GM23338 (cell line): ENCODE measurements around the gene BHLHA15. TPM values are rescaled to one million over a fixed set of nuclear protein-coding genes. Genes with fewer than 3 reads are reported as not detected.
A peak's percentile ranks its signal among the peaks of the same experiment; 100 is the strongest.

Experiments used
- ATAC-seq: fragments of 200-7000 bp; cut with Tn5 transposase; 3 replicates; pipeline ENCODE4 v1.9.1; 2020
- DNase-seq: peaks from one replicate; pipeline ENCODE4 v3.0.0-alpha.2; 2015; ENCODE audit warnings: low spot score
- H2AFZ ChIP-seq: fragments of 200-600 bp; sonication (generic); 2 replicates; pipeline ENCODE4 v1.8.0; 2016; ENCODE audit warnings: antibody characterized with exemption, mild to moderate bottlenecking, moderate library complexity
- H3F3A ChIP-seq: fragments of 200-600 bp; sonication (generic); replicated peaks from 2 replicates; pipeline ENCODE4 v1.8.0; 2017; ENCODE audit warnings: antibody characterized with exemption, mixed run types, low read depth
- H3K27ac ChIP-seq: fragments of 200-600 bp; sonication (generic); 2 replicates; pipeline ENCODE4 v1.6.1; 2016; ENCODE audit warnings: low read depth
- H3K27me3 ChIP-seq: fragments of 200-600 bp; sonication (generic); 2 replicates; pipeline ENCODE4 v1.8.0; 2016; ENCODE audit warnings: mild to moderate bottlenecking, mixed run types, moderate library complexity; ENCODE audit not compliant: insufficient read depth
- H3K36me3 ChIP-seq: fragments of 200-600 bp; sonication (generic); 2 replicates; pipeline ENCODE4 v1.8.0; 2016; ENCODE audit warnings: mild to moderate bottlenecking; ENCODE audit not compliant: insufficient read depth
- H3K4me1 ChIP-seq: fragments of 200-600 bp; sonication (generic); 2 replicates; pipeline ENCODE4 v1.8.0; 2016; ENCODE audit warnings: mild to moderate bottlenecking, moderate library complexity; ENCODE audit not compliant: insufficient read depth
- H3K4me2 ChIP-seq: fragments of 200-600 bp; sonication (generic); 2 replicates; pipeline ENCODE4 v1.7.1; 2017; ENCODE audit warnings: mixed run types
- H3K4me3 ChIP-seq: fragments of 200-600 bp; sonication (generic); 2 replicates; pipeline ENCODE4 v1.6.1; 2016; ENCODE audit warnings: mixed run types
- H3K79me2 ChIP-seq: fragments of 200-600 bp; sonication (generic); replicated peaks from 2 replicates; pipeline ENCODE4 v1.8.0; 2017; ENCODE audit warnings: mild to moderate bottlenecking; ENCODE audit not compliant: insufficient read depth
- H3K9me2 ChIP-seq: fragments of 200-600 bp; sonication (generic); 2 replicates; pipeline ENCODE4 v1.8.0; 2017; ENCODE audit not compliant: insufficient read depth
- H4K20me1 ChIP-seq: fragments of 200-600 bp; sonication (generic); replicated peaks from 2 replicates; pipeline ENCODE4 v1.8.0; 2017; ENCODE audit warnings: mild to moderate bottlenecking; ENCODE audit not compliant: insufficient read depth
- H3K27ac Mint-ChIP-seq: 2 replicates; pipeline ENCODE4 v1.8.0; 2020; ENCODE audit warnings: inconsistent platforms, mild to moderate bottlenecking, moderate library complexity, mixed read lengths
- H3K27me3 Mint-ChIP-seq: 3 replicates; pipeline ENCODE4 v1.8.0; 2022; ENCODE audit warnings: low read depth, mild to moderate bottlenecking, moderate library complexity, mixed read lengths, inconsistent platforms; ENCODE audit not compliant: insufficient read depth, poor library complexity
- H3K36me3 Mint-ChIP-seq: 3 replicates; pipeline ENCODE4 v1.8.0; 2021; ENCODE audit warnings: low read depth, mild to moderate bottlenecking, inconsistent platforms, moderate library complexity, mixed read lengths
- H3K4me1 Mint-ChIP-seq: 3 replicates; pipeline ENCODE4 v1.8.0; 2020; ENCODE audit warnings: mild to moderate bottlenecking, inconsistent platforms, mixed read lengths
- H3K4me3 Mint-ChIP-seq: 3 replicates; pipeline ENCODE4 v1.8.0; 2021; ENCODE audit warnings: moderate library complexity, mild to moderate bottlenecking, inconsistent platforms, mixed read lengths
- H3K9me3 Mint-ChIP-seq: 3 replicates; pipeline ENCODE4 v1.8.0; 2020; ENCODE audit warnings: moderate library complexity, mild to moderate bottlenecking, inconsistent platforms, mixed read lengths
- CREB1 ChIP-seq: fragments of 250-450 bp; sonication (Bioruptor Pico); IDR thresholded peaks from 2 replicates; pipeline ENCODE4 v1.5.0; 2020; ENCODE audit warnings: low read depth, mild to moderate bottlenecking, moderate library complexity
- EZH2 ChIP-seq: fragments of 200-600 bp; sonication (generic); IDR thresholded peaks from one replicate; pipeline ENCODE4 v1.8.0; 2017; ENCODE audit warnings: antibody characterized with exemption, mild to moderate bottlenecking, low read depth; ENCODE audit not compliant: unreplicated experiment
- EZH2phosphoT487 ChIP-seq: fragments of 200-600 bp; sonication (generic); IDR thresholded peaks from one replicate; pipeline ENCODE4 v1.8.1; 2018; ENCODE audit warnings: antibody characterized with exemption; ENCODE audit not compliant: unreplicated experiment
- JUNB ChIP-seq: IDR thresholded peaks from one replicate; pipeline ENCODE4 v1.6.1; 2016; ENCODE audit warnings: antibody characterized with exemption; ENCODE audit not compliant: unreplicated experiment
- NANOG ChIP-seq: IDR thresholded peaks from 2 replicates; pipeline ENCODE4 v1.6.1; 2016; ENCODE audit warnings: antibody characterized with exemption, borderline replicate concordance
- POLR2AphosphoS5 ChIP-seq: IDR thresholded peaks from 2 replicates; pipeline ENCODE4 v1.6.1; 2016; ENCODE audit warnings: antibody characterized with exemption, low read depth
- REST ChIP-seq: IDR thresholded peaks from one replicate; pipeline ENCODE4 v1.6.1; 2018; ENCODE audit warnings: antibody characterized with exemption; ENCODE audit not compliant: unreplicated experiment
- STAT1 ChIP-seq: IDR thresholded peaks from one replicate; pipeline ENCODE4 v1.6.1; 2016; ENCODE audit warnings: antibody characterized with exemption; ENCODE audit not compliant: unreplicated experiment
- ZNF114 ChIP-seq: fragments of 250-450 bp; sonication (Bioruptor Pico); IDR thresholded peaks from 2 replicates; pipeline ENCODE4 v1.5.0; 2020; ENCODE audit warnings: mild to moderate bottlenecking, moderate library complexity
- ZNF331 ChIP-seq: fragments of 250-450 bp; sonication (Bioruptor Pico); IDR thresholded peaks from 2 replicates; pipeline ENCODE4 v1.5.0; 2020; ENCODE audit warnings: low read depth, mild to moderate bottlenecking, moderate library complexity
- polyA plus RNA-seq: library from polyadenylated mRNA; unstranded; fragments of >200 nt; fragmentation: Nextera tagmentation; extraction: Ambion mirVana; gene quantifications from 2 replicates; pipeline ENCODE4 v1.2.1, GENCODE V29; 2016
- total RNA-seq: library from RNA; depleted of rRNA; stranded (reverse); fragments of >200 nt; shearing (Covaris generic); gene quantifications from 2 replicates; pipeline ENCODE4 v1.2.3, GENCODE V29; 2014
- TF ChIP-seq, protein P1 (sequence below), 2 experiments: fragments of 200-600 bp in 1 of 2; sonication (generic) in 1 of 2; conservative IDR thresholded peaks; 2 replicates each; pipeline versions ENCODE4 v1.5.1 to v1.6.1; 2016 to 2017; ENCODE audit warnings: antibody characterized with exemption in 2 of 2, low read depth in 2 of 2, mild to moderate bottlenecking in 2 of 2, moderate library complexity in 1 of 2
- TF ChIP-seq, protein P2 (sequence below): IDR thresholded peaks from 2 replicates; pipeline ENCODE4 v1.6.1; 2016; ENCODE audit warnings: antibody characterized with exemption

BHLHA15 gene
- total and polyA plus RNA-seq, 2 experiments from 2014 or later: 1.4 to 8.3 TPM

GRCh38 chr7:98167653-98168052 lies 43.6 kb upstream of the BHLHA15 start:
- Mint-ChIP-seq H3K4me1 (peaks cover 22% of the 10 kb centered on the region; the same call in 2 of the 3 replicates), H3K27ac (0 out of 2 replicates have a peak overlapping the region, but pooled peaks have one; percentile 38), H3K27me3 (peaks cover 3% of the 10 kb centered on the region), H3K4me3 (no peak overlapping the region), H3K9me3 (no peaks in the 10 kb centered on the region), H3K36me3 (peaks cover 8% of the 10 kb centered on the region; the same call in 2 of the 3 replicates)
- Histone ChIP-seq H4K20me1 (peaks cover 13% of the 10 kb centered on the region; the same call in 1 of the 2 replicates), H3K4me2 (no peak overlapping the region), H2AFZ (no peak overlapping the region), H3K79me2 (peaks cover 12% of the 10 kb centered on the region; the same call in 1 of the 2 replicates), H3K4me1 (peaks cover 5% of the 10 kb centered on the region), H3K36me3 (no peaks in the 10 kb centered on the region), H3K27ac (no peak overlapping the region), H3K9me2 (no peaks in the 10 kb centered on the region), H3K27me3 (no peaks in the 10 kb centered on the region), H3K4me3 (no peak overlapping the region), H3F3A (0 out of 2 replicates have a peak, but pooled peaks cover 2% of the 10 kb centered on the region)
- TF ChIP-seq ZNF331 (no peak), EZH2phosphoT487 (no peak), EZH2 (no peak), ZNF114 (CRISPR knock-in tag) (no peak), REST (no peak), NANOG (no peak), STAT1 (no peak), CREB1 (no peak), JUNB (no peak), POLR2AphosphoS5 (no peak)
- TF ChIP-seq, protein P1, sequence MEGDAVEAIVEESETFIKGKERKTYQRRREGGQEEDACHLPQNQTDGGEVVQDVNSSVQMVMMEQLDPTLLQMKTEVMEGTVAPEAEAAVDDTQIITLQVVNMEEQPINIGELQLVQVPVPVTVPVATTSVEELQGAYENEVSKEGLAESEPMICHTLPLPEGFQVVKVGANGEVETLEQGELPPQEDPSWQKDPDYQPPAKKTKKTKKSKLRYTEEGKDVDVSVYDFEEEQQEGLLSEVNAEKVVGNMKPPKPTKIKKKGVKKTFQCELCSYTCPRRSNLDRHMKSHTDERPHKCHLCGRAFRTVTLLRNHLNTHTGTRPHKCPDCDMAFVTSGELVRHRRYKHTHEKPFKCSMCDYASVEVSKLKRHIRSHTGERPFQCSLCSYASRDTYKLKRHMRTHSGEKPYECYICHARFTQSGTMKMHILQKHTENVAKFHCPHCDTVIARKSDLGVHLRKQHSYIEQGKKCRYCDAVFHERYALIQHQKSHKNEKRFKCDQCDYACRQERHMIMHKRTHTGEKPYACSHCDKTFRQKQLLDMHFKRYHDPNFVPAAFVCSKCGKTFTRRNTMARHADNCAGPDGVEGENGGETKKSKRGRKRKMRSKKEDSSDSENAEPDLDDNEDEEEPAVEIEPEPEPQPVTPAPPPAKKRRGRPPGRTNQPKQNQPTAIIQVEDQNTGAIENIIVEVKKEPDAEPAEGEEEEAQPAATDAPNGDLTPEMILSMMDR (conservative IDR thresholded peaks at IDR 0.05; ENCODE audit: low read depth in 2 of 2): no peak
- TF ChIP-seq, protein P2, sequence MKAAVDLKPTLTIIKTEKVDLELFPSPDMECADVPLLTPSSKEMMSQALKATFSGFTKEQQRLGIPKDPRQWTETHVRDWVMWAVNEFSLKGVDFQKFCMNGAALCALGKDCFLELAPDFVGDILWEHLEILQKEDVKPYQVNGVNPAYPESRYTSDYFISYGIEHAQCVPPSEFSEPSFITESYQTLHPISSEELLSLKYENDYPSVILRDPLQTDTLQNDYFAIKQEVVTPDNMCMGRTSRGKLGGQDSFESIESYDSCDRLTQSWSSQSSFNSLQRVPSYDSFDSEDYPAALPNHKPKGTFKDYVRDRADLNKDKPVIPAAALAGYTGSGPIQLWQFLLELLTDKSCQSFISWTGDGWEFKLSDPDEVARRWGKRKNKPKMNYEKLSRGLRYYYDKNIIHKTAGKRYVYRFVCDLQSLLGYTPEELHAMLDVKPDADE: no peak
- DNase-seq: no peak
- no peak for ATAC-seq
